CD4-positive, alpha-beta T cell treated with Interleukin-17A for 4 hours (primary cell): ENCODE data around the gene FAIM2.
A peak's percentile ranks its signal among the peaks of the same experiment; 100 is the strongest.

Experiments
- DNase-seq: peaks from one replicate; pipeline ENCODE4 v3.0.0-alpha.2; 2020; ENCODE audit warnings: mixed read lengths

FAIM2 gene

DNA sequence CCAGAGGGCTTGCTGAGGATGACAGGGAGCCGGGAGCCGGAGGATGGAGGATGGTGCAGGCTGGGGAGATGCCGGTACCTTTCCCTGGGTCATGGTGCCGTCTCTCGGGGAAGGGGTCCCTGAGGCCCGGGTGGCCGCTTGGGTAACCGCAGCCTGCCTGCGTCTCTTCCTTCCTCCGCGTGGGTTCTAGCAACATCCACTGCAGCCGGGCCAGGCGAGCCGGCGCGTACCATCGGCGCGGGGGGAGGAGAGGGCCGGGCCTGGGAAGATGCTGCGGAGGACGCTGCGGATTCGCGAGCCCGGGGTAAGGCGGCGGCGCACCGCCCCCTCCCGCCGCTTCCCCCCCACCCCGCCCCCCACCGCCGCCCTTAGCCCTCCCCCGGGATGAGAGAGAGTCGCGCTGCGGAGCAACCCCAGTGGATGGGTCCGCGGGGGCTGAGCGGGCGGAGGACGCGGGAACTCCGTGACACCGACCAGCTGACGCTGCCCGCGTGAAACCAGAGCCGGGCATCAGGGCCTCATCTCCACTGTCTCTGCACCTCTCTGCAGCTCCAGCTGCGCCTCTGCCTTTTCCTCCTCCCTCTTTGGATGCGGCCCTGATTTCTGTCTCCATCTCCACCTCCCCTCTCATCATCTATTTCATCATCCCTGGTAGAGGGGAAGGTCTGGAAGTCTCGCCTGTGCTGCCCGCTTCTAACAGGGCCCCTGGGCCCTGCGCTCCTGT, at the start of gene FAIM2:
FAIM2 (minus strand) TSS at position 201 of the 724 bp plus-strand sequence; CDS start at position 93, 108 bp downstream.
- DNase-seq, result peak; percentile 59

- no peak for DNase-seq
These were observed 49.5 kb upstream of the FAIM2 start for GRCh38 chr12:49953151-49953550.

DNA sequence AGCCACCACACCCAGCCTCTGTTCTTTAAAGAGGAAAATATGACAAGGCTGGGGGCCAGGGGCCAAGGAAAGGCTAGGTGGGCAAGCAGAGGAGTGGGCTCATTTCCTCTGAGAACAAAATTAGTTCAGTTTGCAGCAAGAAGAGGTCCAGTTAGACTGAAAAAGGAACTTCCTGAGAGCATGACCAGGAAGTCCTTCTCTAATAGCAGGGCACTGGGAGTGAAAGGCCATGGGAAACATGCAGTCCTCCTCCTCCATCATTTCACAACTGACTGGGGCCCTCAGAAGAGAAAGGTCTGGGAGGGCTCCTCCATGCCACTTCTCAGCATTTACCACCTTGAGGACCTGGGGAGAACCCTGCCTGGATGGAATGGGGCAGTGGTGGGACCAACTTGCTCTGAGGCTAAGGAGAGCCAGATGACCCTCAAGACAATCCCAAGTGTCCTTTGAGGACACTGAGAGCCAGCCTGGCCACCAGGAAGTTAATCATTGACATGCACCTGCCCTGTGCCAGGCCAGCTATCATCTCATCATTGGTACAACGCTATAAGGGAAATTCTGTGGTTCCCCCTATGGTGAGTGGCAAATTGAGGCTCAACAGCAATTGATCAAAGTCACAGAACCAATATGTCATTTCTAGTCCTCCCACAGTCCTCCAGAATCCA, 48.8 kb upstream of the FAIM2 start:
- DNase-seq, result no peak

DNA sequence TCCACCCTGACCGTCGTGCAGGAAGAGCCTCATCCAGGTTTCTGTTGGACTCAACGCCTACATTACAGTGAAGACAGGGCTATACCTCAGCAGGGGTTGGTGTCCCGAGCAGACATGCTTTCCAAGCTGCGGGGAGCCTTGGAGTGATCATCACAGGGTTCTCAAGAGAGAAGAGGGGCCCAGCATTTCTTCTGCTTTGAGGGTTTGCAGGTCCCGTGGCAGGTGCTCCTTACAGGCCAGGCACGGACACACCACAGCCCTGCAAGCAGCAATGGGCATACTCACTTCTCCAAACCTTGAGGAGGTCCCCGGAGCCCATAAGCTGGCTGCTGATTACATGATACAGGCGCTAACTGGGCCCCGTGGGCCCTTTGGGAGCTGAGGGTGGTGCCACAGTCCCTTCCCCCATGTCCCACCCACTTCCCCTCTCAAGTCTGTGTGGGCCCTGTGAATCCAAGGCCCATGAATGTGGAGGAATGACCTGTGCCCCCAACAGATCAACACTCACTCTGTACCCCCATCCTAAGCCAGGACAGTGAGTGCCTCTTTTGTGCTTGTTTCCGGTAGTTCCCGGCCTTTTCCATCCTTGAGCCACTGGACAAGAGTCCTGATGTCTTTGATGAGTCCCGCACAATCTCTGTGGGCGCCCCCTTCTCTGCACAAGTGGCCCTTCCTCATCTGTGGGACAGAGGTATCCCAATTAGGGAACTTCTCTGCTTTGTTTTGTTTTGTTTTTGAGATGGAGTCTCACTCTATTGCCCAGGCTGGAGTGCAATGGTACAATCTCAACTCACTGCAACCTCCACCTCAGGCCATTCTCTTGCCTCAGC, 47.9 kb upstream of the FAIM2 start:
- DNase-seq, result no peak

DNA sequence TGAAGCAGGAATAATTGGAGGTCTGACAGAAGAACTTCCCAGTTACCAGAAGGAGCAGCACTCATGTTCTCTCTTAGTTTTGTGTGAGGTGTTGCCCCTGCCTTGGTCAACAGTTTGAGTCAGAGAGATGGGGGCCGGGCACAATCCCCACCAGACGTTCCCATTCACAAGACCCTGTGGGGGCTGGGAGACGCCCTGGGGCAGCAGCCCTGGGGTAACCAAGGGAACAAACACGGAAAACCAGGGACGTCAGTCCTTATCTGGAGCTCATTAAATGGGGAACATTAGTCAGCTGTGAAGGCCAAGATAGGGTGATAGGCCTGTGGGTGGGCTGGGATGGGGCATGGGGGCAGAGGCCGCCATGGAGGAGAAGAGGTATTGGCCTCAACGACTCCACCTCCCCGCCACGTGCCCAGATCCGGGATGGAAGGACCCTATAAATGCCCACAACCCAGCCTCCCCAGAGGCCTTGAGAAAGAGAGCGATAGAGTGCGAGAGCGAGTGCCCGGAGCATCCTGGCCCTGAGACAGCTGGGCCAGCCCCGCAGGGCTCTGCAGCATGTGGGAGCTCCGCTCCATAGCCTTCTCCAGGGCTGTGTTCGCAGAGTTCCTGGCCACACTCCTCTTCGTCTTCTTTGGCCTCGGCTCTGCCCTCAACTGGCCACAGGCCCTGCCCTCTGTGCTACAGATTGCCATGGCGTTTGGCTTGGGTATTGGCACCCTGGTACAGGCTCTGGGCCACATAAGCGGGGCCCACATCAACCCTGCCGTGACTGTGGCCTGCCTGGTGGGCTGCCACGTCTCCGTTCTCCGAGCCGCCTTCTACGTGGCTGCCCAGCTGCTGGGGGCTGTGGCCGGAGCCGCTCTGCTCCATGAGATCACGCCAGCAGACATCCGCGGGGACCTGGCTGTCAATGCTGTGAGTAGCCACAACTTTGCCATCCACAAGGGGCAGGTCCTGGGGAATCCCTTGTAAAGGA, 46.9 kb upstream of the FAIM2 start, which contains the start of gene AQP2:
AQP2 (plus strand) TSS at position 465 of the 979 bp plus-strand sequence; CDS start at position 559, 94 bp downstream.
- DNase-seq, result no peak

GRCh38 chr12:49949866-49950265, 46.2 kb upstream of the FAIM2 start:
- DNase-seq, result no peak

GRCh38 chr12:49948866-49949845, 45.5 kb upstream of the FAIM2 start:
- DNase-seq, result no peak

DNA sequence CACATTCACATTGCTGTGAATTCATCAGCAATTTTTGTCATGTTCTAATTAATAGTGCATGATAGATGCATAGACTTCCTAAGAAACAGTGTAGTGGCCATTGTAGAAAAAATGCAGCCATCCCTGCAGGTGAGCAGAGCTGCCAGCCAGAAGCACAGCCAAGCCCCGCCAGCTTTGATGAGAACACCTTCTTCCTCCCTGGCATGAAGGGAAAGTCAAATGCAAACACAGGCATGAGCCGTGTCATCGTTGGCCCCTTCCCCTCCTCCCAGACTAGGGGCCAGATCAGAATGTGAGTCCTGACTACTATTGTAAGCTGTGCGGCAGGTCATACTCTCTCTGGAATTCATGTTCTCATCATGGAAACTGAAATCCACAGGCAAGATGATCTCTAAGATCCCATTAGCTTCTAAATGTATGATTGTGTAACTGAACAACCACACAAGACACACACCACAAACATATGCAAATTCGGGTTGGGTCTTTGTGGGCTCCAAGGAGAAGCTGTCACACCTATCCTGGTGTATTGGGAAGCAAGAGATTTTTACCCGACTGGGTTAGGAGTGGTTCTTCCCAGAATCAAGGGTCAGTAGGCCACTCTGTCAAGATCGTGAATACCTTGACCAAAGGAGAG, 44.0 kb upstream of the FAIM2 start:
- DNase-seq, result no peak

DNA sequence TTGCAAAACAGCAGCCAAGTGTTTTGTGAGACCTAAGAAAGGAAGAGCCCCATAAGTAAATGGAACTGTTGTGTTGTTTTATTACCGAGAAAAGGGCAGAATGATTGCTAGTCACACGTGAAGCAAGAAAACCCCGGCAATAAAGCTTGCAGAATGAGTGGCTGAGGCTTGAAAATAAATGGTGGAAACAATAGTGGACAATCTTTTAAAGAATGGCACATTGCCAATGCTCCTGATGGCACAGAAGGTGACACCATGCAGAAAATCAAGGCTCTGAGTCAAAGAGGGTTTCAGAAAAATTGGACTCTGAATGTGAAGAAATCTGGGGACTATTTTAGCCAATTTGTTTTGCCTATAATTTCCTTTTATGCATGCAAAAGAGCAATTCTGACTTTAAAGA, 42.8 kb upstream of the FAIM2 start:
- DNase-seq, result no peak

GRCh38 chr12:49946086-49946485, 42.4 kb upstream of the FAIM2 start:
- peak; percentile 30 for DNase-seq

DNA sequence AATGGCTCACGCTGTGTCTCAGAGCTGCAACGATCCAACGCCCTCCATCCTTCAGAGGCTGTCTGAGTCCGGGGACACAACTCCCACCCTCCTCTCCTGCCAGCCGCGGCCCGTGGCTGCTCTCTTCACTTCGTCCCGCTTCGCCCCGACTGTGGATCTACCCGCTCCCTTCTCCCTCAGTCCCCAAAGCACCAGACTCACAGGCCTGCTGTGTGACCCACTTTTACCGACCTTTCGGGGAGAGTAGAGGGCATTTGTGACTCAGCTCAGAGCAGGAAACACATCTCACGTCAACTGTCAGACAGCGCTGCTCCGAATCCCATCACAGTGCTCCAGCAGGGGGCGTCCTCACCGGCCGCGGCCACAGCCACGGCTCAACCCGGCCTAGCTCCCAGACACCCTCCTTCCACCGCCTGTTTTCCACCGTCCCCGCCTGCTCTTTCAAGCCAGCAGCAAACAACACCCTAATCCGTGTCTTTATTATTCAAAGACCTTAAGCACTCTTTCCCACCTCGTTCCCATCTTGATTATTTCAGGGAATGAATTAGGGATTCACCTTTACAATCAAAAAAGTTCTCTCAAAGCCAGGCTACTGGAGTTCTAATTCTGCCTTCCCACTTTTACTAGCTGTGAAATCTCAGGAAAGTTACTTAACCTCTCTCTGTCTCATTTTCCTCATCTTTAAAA, 41.8 kb upstream of the FAIM2 start:
- DNase-seq, result peak; percentile 91

DNA sequence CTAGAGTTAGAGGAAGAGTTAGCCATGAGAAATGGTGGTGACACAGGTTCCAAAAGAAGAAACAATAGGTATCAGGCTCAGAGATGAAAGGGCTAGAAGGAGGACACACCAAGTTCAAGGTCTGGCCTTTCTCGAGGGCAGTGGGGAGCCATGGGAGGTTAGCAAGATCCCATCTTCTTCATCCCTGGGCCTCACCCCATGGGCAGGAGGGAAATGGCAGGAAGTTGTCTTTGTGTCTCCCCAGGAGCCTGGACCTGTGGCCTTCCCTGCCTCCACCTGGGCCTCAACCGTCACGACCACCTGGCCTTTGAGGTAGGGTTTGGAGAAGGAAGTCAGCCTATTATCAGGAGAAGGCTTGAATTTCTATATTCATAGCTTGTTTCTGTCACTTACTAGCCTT, 41.0 kb upstream of the FAIM2 start:
- no peak for DNase-seq

- no peak for DNase-seq
These were observed 40.3 kb upstream of the FAIM2 start for GRCh38 chr12:49944046-49944445.

DNA sequence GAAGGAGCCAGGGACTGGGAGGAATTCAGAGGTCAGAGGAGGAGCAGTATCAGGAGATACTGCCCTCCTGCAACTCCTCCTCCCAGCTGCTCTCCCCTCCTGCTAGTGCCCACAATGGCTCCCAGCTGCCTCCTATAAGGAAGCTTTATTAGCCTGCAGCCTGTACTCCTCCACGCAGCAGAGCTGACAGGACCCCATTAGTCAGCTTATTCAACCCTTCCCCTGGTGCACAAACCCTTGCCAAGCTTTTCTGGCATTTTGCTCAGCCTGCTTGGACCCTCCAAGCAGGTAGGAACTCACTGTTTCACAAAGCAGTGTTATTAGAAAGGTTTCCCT, 39.9 kb upstream of the FAIM2 start:
- no peak for DNase-seq

- peak; percentile 5 for DNase-seq
These were observed 39.4 kb upstream of the FAIM2 start for GRCh38 chr12:49942921-49943624.

- DNase-seq, result no peak
These were observed 38.8 kb upstream of the FAIM2 start for GRCh38 chr12:49942512-49942893.

GRCh38 chr12:49941556-49942511, 38.1 kb upstream of the FAIM2 start:
- DNase-seq, result no peak

DNA sequence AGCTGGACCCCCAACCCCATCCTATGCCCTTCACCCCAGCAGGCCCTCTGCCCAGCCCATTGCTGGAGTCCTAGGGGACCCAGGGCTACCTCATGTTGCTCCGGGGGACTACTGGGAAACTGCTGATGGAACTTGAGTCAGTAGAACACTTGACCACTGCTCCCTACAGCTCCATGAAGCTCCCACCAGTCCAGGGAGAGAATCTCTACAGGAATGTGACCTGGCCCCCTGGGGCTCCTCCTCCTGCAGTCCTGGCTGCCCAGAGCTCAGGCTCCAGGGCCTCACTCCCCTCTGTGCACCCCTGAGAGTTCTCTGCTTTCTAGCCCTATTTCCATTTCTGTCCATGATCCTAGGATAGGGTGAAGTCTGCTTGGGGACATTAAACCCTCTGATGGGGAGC, 36.0 kb upstream of the FAIM2 start:
- DNase-seq, result no peak
